ENCODE measurements around the gene CHCHD6.
A peak's percentile ranks its signal among the peaks of the same experiment; 100 is the strongest.

CHCHD6 gene

DNA sequence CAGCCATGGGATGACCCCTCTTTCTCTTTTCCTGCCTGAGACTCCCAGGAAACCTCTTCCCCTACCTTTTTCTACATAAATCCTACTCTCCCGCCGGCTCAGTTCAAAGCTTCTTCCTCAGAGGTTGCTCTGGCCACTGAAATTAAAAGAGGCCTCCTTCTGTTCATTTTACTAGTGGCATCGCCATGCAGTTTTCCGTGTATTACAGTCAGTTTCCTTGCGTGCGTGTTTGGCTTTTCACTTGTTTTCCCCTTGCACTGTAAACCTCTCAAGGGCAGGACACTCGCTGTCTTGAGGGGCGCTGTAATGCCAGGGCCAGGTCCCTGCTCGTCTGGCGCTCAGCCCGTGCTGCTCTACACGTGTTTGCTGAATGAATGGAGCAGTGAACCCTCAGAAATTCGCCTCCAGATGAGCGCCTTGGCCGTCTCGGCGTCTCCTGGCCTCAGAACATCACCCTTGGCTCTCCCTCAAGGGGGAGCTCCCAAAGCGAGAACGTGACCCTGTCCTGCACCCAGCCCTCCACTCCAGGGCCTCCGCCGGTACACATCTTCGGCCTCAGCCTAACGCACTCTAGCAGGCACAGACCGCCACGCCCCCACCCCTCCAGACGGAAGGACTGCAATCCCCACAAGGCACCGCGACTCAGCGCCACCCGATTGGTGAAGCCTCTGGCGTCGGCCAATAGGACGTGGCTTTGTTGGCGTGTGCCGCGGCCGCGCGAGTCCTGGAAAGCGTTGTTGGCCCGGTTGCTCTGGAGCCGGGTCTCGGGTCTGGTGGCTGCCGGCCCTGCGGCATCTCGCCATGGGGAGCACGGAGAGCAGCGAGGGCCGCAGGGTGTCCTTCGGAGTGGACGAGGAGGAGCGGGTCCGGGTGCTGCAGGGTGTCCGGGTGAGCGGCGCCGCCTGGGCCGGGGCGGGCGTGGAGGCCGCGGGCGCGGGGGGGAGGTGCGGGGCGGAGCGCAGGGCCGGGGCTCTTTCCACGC lies at the start of gene CHCHD6:
CHCHD6 (plus strand) TSS at position 729 of the 982 bp plus-strand sequence; CDS start at position 802, 73 bp downstream.
- DNase-seq: peak; percentile 94 to 96

- DNase-seq: peak; percentile 15
Measured at GRCh38 chr3:126654571-126655383, 49.3 kb upstream of the CHCHD6 start, which contains the start of gene TXNRD3. TSS of gene TXNRD3 (minus strand) at chr3:126655124.

DNA sequence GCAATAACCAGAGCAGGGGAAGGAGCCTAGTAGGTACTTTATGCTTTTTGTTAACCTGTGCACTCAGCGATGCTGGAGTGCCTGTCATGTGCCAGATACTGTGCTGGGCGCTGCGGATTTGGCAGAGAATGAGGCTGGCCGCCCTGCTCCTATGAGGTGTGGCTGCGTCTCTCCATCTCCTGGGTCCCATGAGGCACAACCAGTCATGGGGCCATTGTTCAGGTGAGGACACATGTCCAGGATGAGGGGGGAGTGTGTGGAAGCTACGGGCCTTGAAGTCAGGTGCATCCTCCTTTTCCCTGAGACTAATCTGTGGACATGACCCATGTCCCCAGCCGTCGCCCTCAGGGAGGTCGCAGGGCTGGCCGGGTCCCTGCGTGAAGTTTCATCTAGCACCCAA lies 48.2 kb upstream of the CHCHD6 start:
- no peak for DNase-seq

DNA sequence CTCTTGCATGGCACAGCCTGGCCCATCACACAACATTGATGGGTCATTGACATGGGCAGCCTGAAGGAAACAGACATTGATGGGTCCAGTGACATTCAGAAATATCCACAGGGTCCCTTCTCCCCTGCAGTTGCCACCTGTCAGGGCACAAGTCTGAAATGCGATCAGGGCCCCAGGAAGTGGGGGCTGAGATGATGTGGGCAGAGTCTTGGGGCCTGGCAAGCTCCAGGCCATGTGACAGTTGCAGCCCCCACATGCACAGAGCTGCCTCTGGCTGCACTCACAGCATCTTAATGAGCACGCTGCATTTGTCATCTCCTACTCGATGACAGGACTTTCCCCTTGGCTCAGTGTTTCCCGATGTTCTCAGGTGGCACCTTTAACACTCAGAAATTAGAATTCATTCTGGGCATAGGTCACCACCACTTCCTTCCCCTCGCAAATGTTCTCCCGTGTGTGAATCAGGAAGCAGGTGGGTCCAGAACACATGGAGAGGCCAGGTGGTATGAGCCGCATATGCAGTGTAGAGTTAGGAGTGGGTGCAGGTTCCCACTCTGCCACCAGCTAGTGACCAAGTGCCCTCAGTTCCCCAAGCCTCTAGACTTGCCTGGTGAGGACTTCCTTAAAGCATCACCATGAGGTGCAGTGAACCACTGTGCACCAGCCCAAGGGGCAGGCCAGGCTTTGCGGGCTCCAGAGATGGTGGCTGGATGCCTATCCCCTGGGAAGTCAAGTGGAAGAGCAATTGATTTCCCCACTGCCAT lies 47.5 kb upstream of the CHCHD6 start:
- no peak for DNase-seq

DNA sequence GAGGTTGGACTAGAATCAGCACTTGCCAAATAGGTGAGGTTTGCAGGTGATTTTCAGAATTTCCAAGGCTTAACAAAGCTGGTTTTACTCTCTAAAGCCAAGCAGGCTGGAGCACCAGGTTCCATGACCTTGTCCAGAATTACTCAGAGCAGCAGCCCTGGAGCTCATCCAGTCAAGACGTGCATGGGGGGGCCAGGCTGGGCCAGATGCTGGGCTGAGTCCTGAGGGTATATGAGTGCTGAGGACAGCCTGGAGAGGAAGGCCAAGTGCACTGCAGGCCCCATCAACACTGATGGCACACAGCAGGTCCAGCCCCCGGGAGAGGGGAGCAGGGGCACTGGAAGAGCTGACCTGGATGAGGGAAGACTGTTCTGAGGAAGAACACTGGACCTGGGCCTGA lies 46.1 kb upstream of the CHCHD6 start:
- no peak for DNase-seq

GRCh38 chr3:126658584-126658983 lies 45.5 kb upstream of the CHCHD6 start:
- DNase-seq: no peak

- peak; percentile 28 to 51 for DNase-seq
Measured at GRCh38 chr3:126659915-126660886, 43.8 kb upstream of the CHCHD6 start.

DNA sequence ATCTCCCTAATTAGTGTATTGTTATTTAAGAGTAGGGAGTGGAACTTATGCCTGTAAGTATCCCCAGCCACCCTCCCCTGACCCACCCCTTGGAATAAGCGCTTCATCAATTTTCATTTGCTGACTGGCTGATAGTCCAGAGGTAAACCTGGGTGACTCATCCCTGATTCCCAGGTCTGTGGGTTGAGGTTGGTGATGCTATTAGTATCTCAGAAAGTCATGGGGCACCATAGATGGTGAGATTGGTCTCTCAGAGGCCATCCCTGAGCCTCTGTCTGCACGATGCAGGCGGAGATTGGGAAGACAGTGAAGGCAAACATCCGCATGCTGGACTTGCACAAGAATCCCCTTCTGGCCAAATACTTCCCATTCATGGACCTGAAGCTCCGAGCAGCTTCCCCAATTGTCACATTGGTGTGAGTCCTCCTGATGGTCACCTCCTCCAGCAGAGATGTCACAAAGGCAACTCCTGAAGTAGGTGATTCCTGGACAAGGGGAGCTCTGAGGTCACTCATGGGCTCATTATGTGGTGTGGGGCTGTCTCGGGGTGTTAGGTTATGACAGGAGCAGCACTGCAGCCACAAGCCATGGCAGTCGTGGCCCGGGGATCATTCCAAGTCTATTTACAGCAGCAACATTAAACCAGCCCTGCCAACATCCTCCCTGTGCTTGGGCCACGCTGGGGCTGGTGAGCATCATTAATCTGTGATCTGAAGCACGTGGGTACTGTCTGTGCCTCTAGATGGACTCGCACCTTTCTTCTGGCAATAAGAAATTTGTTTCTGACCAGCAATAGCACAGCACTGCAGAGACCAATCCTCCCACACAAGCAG lies 42.3 kb upstream of the CHCHD6 start:
- DNase-seq: no peak

GRCh38 chr3:126663257-126663656 lies 40.8 kb upstream of the CHCHD6 start:
- DNase-seq: no peak

DNA sequence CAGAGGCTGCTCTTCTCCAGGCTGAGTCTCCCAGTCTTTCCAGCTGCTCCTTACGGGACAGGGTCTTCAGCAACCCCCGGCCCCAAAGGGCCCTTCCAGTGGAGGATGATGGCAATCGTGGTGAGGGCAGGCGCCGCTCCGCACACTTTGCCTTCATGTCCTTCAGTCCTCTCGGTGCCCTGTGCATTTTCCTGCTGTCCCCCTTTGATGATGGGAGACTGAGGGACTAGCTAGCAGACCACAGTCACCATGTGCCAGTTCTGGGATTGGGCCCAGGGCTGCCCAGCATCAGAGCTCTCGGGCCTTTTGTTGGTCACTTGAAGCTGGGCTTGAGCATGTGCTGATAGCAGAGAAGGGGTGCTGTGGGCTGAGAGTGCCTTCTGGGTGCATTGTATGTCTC lies 40.3 kb upstream of the CHCHD6 start:
- no peak for DNase-seq

GRCh38 chr3:126664591-126665214 lies 39.3 kb upstream of the CHCHD6 start:
- peak in 1 of 2 experiments; percentile 17 for DNase-seq

GRCh38 chr3:126665221-126665936 lies 38.7 kb upstream of the CHCHD6 start:
- DNase-seq: no peak

- DNase-seq: no peak
Measured at GRCh38 chr3:126665959-126666657, 37.9 kb upstream of the CHCHD6 start.

GRCh38 chr3:126666658-126667528 lies 37.1 kb upstream of the CHCHD6 start:
- no peak for DNase-seq

DNA sequence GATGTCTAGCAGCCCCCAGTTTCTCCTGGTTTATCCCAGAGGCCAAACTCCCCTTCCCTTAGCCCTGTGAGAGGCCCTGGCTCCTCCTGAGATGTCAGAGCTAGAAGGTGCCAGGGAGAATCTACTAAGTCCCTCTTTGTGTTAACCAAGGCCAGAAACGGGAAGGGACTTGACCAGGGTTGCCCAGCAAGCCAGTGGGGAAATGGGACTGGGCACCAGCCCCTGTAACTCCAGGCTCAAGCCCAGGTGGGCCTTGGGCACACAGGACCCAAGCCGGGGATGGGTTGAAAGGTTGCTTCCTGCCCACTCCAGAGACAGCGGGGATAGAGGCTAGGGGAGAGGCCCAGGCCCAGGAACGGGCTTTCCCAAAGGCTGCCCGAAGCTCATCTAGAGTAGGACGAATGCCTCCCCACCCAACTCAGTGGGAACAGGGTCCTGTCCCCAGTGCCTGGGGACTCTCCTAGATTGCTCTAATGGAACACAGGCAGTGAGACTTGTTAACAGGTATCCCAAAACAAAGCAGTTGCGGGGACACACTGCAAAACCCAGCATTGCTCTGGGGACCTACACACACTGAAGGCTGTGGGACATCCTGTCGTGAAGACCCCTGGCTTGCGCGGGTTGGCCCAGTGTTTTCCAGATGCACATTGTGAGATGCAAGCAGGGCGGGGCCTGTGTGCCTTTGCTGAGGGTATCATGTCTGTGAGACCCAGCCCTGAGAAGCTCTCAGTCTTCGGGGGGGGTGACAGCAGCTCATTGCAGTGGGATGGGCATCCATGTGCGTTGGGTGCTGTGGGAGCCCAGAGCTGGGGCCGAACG lies 36.2 kb upstream of the CHCHD6 start:
- no peak for DNase-seq

All from Kasumi-1 (cell line).